Gastrocnemius medialis (tissue), 4 donors: Measurements from ENCODE around the gene C20orf141. TPM values are rescaled to one million over a fixed set of nuclear protein-coding genes. Genes with fewer than 3 reads are reported as not detected.
A peak's percentile ranks its signal among the peaks of the same experiment; 100 is the strongest.

Experiments used
- ATAC-seq, 2 donors: fragments of 150-250 bp; one replicate each; pipeline ENCODE4 v1.9.1; 2016
- DNase-seq, 2 donors: peaks; one replicate each; pipeline ENCODE4 v3.0.0-alpha.2; 2019
- H3K27ac ChIP-seq, 4 donors: fragments of 200-600 bp; sonication (generic); 1 replicate in 1 of 4; 2 replicates in 3 of 4; pipeline ENCODE4 v1.5.1; 2016 to 2018; ENCODE audit warnings: mild to moderate bottlenecking in 2 of 4, moderate library complexity in 1 of 4
- H3K27me3 ChIP-seq, 3 donors: fragments of 200-600 bp; sonication (generic) in 2 of 3; 1 replicate in 1 of 3; 2 replicates in 2 of 3; pipeline versions ENCODE4 v1.5.1 to v1.6.0; 2016 to 2019; ENCODE audit warnings: mild to moderate bottlenecking in 1 of 3, moderate library complexity in 1 of 3
- H3K36me3 ChIP-seq, 2 donors: fragments of 200-600 bp; sonication (generic) in 1 of 2; one replicate each; pipeline ENCODE4 v1.5.1; 2017 to 2018
- H3K4me1 ChIP-seq, 2 donors: fragments of 200-600 bp; sonication (generic) in 1 of 2; one replicate each; pipeline ENCODE4 v1.5.1; 2016 to 2017; ENCODE audit warnings: mild to moderate bottlenecking in 2 of 2
- H3K4me3 ChIP-seq, 4 donors: fragments of 200-600 bp; sonication (generic) in 3 of 4; 1 replicate in 1 of 4; 2 replicates in 3 of 4; pipeline ENCODE4 v1.5.1; 2016 to 2019; ENCODE audit warnings: mild to moderate bottlenecking in 2 of 4
- H3K9me3 ChIP-seq, 3 donors: fragments of 200-600 bp; sonication (generic) in 2 of 3; 1 replicate in 1 of 3; 2 replicates in 2 of 3; pipeline ENCODE4 v1.5.1; 2016 to 2019
- POLR2A ChIP-seq, 2 donors: fragments of 450-650 bp; IDR thresholded peaks; one replicate each; pipeline ENCODE4 v1.6.1; 2017; ENCODE audit warnings: antibody characterized with exemption in 2 of 2, mild to moderate bottlenecking in 2 of 2, moderate library complexity in 2 of 2
- in situ Hi-C, 4 donors: fragments of 200-750 bp; cut with MboI; loops; one replicate each; pipeline versions ENCODE4 v1.15.0 to v1.8.0; 2017; ENCODE audit warnings: low sequenced_read_pairs in 4 of 4
- intact Hi-C: fragments of 100-400 bp; cut with DNase I; formaldehyde crosslinking; loops from one replicate; pipeline ENCODE4 v1.15.1; 2023; ENCODE audit warnings: low total_unique reads
- total RNA-seq, 4 donors: library from RNA; depleted of rRNA; stranded (reverse); fragments of >200 nt; gene quantifications; one replicate each; pipeline versions ENCODE4 v1.1.0 to v1.2.3, GENCODE V29; 2016
- TF ChIP-seq, protein P1 (sequence below), 5 experiments: fragments of 450-650 bp in 3 of 5; fragments of 200-600 bp in 2 of 5; sonication (generic) in 2 of 5; IDR thresholded peaks in 4 of 5; conservative IDR thresholded peaks in 1 of 5; 1 replicate in 4 of 5; 2 replicates in 1 of 5; pipeline ENCODE4 v1.5.1; 2016 to 2019; ENCODE audit warnings: antibody characterized with exemption in 5 of 5, mild to moderate bottlenecking in 3 of 5, moderate library complexity in 3 of 5

C20orf141 gene
- total RNA-seq, 4 donors from 2014 or later: not detected

DNA sequence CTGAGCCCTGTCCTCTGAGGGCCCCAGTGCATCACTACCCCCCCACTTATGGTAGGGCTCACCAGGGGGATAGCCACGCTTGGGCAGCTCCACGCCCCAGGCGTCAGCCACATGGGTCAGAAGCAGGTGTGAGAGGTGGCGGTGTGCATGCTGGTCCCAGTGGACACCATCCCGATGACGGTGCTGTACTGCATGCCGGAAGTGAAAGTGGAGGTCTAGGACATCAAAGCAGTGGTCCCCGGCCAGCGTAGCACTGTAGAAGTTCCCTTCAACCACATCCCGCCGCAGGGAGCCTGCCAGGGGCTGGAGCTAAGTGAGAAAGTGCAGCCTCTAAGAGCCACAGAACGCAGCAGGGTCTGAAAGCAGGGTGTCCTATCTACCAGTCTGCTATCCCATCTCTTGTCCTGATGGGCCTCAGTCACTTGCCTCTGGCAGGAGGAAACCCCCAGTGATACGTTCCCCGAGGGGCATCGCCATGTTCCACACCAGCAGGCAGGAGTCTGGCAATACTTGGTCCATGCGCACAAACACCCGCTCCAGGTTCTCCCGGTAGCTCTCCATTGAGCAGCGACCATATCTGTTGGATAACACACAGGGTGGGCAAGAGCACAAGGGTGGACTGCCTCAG lies 23.5 kb downstream of the C20orf141 start:
- no peak for ATAC-seq
- Histone ChIP-seq H3K27me3 (no peaks in the 10 kb centered on the region), H3K9me3 (no peaks in the 10 kb centered on the region), H3K4me3 (no peak overlapping the region), H3K36me3 (no peaks in the 10 kb centered on the region), H3K27ac (no peak overlapping the region), H3K4me1 (peaks cover 16 to 23% of the 10 kb centered on the region in 2 donors)
- intact Hi-C loops: no loop called here
- in situ Hi-C loops: loop anchor here in 1 of 4 donors (25.0 kb wide), 1 partner anchor 1726 kb away; the partner anchor contains the start of gene PSMF1
- no peak for DNase-seq
- TF ChIP-seq, protein P1, sequence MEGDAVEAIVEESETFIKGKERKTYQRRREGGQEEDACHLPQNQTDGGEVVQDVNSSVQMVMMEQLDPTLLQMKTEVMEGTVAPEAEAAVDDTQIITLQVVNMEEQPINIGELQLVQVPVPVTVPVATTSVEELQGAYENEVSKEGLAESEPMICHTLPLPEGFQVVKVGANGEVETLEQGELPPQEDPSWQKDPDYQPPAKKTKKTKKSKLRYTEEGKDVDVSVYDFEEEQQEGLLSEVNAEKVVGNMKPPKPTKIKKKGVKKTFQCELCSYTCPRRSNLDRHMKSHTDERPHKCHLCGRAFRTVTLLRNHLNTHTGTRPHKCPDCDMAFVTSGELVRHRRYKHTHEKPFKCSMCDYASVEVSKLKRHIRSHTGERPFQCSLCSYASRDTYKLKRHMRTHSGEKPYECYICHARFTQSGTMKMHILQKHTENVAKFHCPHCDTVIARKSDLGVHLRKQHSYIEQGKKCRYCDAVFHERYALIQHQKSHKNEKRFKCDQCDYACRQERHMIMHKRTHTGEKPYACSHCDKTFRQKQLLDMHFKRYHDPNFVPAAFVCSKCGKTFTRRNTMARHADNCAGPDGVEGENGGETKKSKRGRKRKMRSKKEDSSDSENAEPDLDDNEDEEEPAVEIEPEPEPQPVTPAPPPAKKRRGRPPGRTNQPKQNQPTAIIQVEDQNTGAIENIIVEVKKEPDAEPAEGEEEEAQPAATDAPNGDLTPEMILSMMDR (IDR thresholded peaks at IDR 0.05 in 4 of 5, conservative IDR thresholded peaks at IDR 0.05 in 1 of 5): no peak
- TF ChIP-seq POLR2A (IDR thresholded peaks at IDR 0.05): no peak

DNA sequence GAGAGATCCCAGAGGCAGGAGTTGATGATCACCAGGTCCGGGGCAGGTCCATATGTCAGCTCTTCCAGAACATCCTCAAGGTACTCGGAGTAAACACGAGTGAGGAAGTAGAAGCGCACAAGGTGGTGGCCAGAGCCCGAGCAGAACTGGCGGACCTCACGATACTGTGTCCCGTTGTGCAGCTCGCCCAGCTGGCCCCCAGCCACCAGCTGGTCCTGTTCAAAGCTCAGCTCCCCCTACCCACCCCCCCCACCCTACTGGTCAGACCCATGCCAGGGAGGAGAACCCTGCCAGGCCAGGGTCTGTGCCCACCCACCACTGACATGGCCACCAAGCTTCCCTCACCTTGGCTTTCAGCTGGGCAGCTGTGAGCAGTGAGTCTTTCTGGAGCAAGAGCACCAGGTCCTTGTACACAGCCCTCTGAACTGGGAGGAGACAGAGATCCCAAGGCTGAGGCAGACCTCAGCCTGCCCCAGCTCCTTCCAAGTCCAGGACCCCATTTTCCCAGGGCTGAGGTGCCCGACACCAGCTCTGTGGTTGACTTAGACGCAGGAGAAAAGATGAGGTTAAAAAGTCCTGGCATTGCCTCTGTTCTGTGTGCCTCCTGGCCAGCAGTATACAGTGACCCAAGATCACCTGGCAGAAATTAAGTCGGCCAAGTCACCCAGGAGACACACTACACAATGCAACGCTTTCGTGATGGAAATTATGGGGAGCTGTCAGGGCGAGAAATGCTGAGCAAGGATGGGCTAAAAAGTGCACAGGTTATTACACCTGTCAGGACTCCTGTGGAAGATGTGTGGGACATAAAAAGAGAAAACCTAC lies 24.3 kb downstream of the C20orf141 start:
- Histone ChIP-seq H3K9me3 (no peaks in the 10 kb centered on the region), H3K4me1 (peaks cover 16 to 23% of the 10 kb centered on the region in 2 donors), H3K27ac (no peak overlapping the region), H3K36me3 (no peaks in the 10 kb centered on the region), H3K4me3 (peak overlapping the region in 1 of 4 donors; percentile 98), H3K27me3 (no peaks in the 10 kb centered on the region)
- ATAC-seq: no peak
- TF ChIP-seq POLR2A (IDR thresholded peaks at IDR 0.05): no peak
- TF ChIP-seq, protein P1 (IDR thresholded peaks at IDR 0.05 in 4 of 5, conservative IDR thresholded peaks at IDR 0.05 in 1 of 5): no peak
- intact Hi-C loops (no loop called here), in situ Hi-C loops (loop anchor here in 1 of 4 donors (25.0 kb wide), 1 partner anchor 1727 kb away; the partner anchor contains the start of gene PSMF1)
- DNase-seq: no peak

DNA sequence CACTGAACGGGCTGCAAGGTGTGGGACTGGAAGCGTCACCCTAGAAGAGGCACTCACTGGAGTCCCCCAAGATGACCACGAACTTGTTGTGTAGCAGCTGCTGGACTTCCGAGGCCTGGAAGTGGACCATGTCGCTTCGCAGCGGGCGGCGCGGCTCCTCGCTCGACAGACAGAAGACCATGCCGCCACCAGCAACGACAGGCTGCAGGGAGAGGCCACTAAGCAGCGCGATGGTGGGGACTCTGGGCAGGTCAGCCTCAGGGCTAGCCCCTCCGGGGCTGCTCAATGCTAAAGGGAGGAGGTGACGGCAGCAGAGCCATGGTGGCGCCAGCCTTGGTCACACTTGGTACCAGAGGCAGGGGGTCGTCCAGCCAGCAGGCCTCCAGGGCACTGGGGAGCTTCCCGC lies 24.9 kb downstream of the C20orf141 start:
- Histone ChIP-seq H3K27me3 (no peaks in the 10 kb centered on the region), H3K9me3 (no peaks in the 10 kb centered on the region), H3K36me3 (no peaks in the 10 kb centered on the region), H3K27ac (peak overlapping the region; percentile 83 to 97 (median 94)), H3K4me1 (peaks cover 16 to 23% of the 10 kb centered on the region in 2 donors), H3K4me3 (peak overlapping the region; percentile 88 to 98 (median 90))
- in situ Hi-C loops (loop anchor here in 1 of 4 donors (25.0 kb wide), 1 partner anchor 1727 kb away; the partner anchor contains the start of gene PSMF1), intact Hi-C loops (loop anchor here (1.0 to 5.0 kb wide), 3 partner anchors 34 to 187 kb away; partner anchors contain the start of genes NOP56 and PTPRA)
- DNase-seq: no peak
- TF ChIP-seq, protein P1 (IDR thresholded peaks at IDR 0.05 in 4 of 5, conservative IDR thresholded peaks at IDR 0.05 in 1 of 5): no peak
- TF ChIP-seq POLR2A (IDR thresholded peaks at IDR 0.05): no peak
- ATAC-seq: no peak

DNA sequence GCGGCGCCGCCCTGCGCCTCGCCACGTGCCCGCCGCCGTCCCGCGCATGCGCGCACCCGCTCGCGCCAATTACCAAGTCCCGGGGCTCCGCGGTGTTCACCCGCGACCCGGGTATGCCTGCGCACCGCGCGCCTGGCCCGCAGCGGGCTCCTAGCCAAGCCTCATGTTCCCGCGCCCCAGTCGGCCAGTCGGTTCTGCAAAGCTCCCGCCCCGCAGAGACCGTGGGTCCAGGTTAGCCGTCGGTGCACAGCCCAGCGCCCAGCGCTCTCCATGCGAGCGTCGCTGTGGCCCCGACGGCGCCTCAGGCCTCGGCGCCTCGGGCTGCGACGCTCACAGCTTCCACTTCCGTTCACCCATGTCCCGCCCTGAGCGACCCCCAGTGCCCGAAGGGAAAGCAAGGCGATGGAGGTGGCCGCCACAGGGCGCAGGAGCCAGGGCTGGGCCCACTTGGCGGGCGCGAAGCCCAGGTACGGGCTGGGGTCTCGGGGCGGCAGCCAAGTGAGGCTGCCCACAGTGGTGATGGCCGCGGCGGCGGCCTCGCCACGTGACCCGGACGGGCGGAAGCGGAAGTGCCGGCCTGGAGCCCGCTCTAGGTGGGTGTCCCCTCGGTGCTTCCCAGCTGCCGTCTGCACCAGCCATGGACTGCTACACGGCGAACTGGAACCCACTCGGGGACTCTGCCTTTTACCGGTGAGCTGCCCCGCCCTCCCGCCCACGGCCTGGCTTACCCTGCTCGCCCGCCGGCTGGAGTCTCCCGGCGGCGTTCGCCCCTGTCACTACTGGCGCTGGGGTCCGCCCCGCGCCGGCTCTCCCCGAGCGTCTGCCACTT lies 25.6 kb downstream of the C20orf141 start, which contains the start of the genes PCED1A and VPS16:
Gene PCED1A (minus strand): TSS at position 518 of the 829 bp plus-strand sequence. CDS start 743 bp downstream, outside the sequence.
Gene VPS16 (plus strand): TSS at position 608 of the 829 bp plus-strand sequence. CDS start 30 bp downstream, at position 638.
- Histone ChIP-seq H3K4me3 (peak within 1 kb of the TSS; percentile 88 to 98 (median 90)), H3K27ac (peak within 1 kb of the TSS; percentile 83 to 97 (median 94)), H3K36me3 (no peaks in the 10 kb centered on the region), H3K4me1 (peaks cover 16 to 23% of the 10 kb centered on the region in 2 donors), H3K9me3 (no peaks in the 10 kb centered on the region), H3K27me3 (no peaks in the 10 kb centered on the region)
- TF ChIP-seq, protein P1 (IDR thresholded peaks at IDR 0.05 in 4 of 5, conservative IDR thresholded peaks at IDR 0.05 in 1 of 5): no peak
- peak; percentile 42 to 60 for TF ChIP-seq POLR2A (IDR thresholded peaks at IDR 0.05)
- in situ Hi-C loops (loop anchor here in 1 of 4 donors (25.0 kb wide), 1 partner anchor 1728 kb away; the partner anchor contains the start of gene PSMF1), intact Hi-C loops (loop anchor here (1.0 to 5.0 kb wide), 3 partner anchors 33 to 188 kb away; partner anchors contain the start of genes NOP56 and PTPRA)
- ATAC-seq (peak; percentile 95 to 97), DNase-seq (peak; percentile 71 to 82)
